NCI-H2081 treated with DMSO at 0.1 percent for 48 hours (cell line): ENCODE results near the gene ARHGEF35.
"Not testable (repeated sequence)": the region's sequence is repeated elsewhere in the genome, so short reads cannot be mapped to it uniquely, and the experiment has no call there.

Experiments used
- DNase-seq: peaks from one replicate; lab custom pipeline; 2025; lab: John Stamatoyannopoulos, UW

ARHGEF35 gene

DNA sequence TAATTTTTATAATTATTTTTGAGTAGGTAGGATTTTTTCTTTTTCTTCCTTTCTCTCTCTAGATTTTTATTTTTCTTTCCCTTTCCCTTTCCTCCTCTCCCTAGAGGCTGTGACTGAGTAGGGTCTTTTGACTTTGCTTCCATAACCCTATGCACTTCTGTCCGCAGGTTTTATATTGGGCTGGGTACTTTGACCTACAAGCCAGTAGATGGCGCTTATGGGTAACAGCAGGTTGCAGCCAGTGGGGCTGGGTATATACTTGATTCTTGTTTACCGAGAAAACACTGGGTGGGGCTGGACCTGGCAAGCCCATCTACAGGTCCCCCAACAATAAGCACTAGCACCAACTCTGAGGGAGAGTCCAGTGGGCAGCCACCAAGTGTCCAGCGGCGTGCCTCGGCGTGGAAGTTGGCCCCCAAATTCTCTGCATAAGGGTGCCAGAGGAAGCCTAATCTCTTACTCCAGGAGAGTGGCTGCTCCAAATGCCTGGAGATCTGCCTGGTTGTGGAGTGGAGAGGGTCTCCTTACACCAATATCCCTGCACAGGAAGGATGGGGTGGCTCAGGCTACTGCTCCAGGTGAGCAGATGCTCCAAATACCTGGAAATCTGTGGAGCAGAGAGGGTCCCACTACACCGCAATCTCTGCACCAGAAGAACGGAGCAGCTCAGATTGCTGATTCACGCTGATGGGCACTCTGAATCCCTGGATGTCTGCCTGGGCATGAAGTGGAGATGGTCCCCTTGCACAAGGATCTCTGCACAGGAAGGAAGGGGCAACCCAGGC lies 17.1 kb downstream of the ARHGEF35 start:
- DNase-seq, result not testable (repeated sequence)

- no peak for DNase-seq
Measured at GRCh38 chr7:144174613-144175012, 21.0 kb downstream of the ARHGEF35 start.

DNA sequence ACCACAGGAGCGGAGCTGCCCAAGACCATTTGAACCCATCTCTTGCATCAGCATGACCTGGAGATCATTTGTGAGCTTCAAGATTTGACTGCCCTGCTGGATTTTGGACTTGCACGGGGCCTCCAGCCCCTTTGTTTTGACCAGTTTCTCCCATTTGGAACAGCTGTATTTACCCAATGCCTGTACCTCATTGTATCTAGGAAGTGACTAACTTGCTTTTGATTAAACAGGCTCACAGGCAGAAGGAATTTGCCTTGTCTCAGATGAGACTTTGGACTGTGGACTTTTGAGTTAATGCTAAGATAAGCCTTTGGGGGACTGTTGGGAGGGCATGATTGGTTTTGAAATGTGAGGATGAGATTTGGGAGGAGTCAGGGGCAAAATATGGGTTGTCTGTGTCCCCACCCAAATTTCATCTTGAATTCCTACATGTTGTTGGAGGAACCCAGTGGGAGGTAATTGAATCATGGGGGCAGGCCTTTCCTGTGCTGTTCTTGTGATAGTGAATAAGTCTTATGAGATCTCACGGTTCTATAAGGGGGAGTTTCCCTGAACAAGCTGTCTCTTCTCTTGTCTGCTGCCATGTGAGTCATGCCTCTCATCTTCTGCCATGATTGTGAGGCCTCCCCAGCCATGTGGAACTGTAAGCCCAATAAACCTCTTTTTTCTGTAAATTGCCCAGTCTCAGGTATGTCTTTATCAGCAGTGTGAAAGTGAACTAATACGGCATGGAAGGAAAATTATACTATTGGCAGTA lies 23.9 kb downstream of the ARHGEF35 start:
- DNase-seq, result not testable (repeated sequence)

DNA sequence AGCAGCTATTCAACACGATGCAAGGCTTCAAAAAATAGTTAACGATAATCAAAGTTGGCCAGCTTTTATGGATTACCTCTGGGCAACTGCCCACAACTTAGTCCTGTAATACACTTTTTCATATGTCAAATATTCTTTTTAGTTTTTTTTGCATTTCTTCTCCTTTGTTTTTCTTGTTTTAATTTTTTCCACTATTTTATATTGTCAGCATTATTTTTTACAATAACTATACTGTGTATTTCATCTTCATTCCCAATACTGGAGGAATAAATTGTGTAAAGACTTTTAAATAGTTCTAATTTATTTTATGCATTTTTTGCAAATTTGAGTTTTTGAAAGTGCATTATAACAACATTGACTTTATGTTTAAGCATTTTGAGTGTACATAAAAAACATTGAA lies 30.8 kb downstream of the ARHGEF35 start:
- DNase-seq, result no peak

DNA sequence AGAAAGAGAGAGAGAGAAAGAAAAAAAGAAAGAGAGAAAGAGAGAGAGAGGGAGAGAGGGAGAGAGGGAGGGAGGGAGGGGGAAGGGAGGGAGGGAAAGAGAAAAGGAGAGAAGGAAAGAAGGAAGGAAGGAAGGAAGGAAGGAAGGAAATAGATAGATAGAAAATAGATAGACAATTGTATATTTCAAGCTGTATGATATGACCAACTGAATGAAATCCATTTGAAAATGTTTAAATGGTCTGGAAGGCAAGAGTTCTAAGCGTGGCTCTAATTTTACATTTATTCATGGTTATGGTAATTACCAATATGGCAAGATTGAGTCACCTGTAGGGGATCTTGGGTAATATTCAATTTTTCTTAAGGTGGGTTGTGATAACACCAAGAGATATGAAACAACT lies 36.8 kb downstream of the ARHGEF35 start:
- no peak for DNase-seq

- DNase-seq, result no peak
Measured at GRCh38 chr7:144148224-144148827, 47.3 kb downstream of the ARHGEF35 start.

DNA sequence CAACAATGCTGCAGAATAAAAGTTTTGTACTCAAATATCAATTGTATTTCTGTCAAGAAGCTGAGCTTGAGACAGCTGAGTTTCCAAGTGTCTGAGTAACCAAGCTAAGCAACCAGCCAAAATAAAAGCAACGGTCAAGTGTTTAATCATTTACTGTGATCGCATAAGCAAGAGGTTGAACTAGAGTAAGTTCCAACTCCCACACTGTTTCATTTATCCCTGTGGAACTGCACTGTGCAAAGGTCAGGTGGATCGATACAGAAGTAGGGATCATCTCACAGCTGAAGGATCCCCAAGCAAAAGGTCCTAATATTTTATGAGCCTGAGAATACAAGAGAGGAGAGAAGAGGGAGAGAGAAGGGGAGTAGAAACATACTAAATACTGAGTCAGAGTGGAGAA lies 51.2 kb downstream of the ARHGEF35 start:
- DNase-seq, result no peak

DNA sequence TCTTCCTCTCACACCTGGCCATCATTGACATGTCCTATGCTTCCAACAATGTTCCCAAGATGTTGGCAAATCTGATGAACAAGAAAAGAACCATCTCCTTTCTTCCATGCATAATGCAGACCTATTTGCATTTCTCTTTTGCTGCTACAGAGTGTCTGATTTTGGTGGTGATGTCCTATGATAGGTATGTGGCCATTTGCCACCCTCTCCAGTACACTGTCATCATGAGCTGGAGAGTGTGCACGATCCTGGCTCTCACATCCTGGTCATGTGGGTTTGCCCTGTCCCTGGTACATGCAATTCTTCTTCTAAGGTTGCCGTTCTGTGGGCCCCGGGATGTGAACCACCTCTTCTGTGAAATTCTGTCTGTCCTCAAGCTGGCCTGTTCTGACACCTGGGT lies 53.4 kb downstream of the ARHGEF35 start:
- DNase-seq, result no peak

DNA sequence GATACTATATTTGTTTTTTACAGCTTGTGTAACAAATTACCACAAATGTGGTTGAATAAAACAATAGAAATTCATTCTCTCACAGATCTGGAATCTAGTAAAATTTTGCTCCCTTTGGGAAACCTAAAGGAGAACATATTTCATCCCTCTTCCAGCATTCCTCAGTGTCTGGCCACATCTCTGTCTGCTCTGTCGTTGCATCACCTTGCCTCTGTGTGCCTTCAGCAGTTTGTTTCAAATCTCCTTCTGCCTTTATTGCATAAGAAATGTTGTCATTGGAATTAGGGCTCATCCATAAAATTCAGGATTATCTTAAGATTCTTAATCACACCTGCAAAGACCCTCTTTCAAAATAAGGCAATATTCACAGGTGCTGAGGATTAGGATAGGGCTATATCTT lies 58.1 kb downstream of the ARHGEF35 start:
- DNase-seq, result no peak
